ENCODE measurements around the gene MAGEB16.

Gene MAGEB16

DNA sequence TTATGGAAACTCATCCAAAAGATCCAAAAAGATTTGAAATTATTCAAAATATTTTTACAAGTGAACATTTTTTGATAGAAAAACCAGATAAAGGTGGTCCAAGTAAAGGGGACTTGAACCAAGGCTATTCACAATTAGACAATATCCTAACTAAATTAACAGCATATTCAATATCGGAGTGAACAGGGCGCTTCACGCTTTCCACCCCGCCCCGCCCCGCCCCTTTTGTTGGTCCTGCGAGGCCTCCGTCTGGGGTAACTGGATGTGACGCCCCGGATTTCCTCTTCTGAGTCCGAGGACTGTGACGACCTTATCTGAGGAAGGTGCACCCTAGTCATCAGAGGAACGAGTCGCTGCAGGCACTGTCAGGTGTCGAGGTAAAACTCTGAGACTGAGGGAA lies at the start of gene MAGEB16:
Gene MAGEB16 (plus strand): TSS at position 301 of the 400 bp plus-strand sequence. CDS start 3,855 bp downstream, outside the sequence.
- no peak for FAIRE-seq

GRCh38 chrX:35773958-35774564 lies 24.1 kb upstream of the MAGEB16 start:
- no peak for FAIRE-seq

DNA sequence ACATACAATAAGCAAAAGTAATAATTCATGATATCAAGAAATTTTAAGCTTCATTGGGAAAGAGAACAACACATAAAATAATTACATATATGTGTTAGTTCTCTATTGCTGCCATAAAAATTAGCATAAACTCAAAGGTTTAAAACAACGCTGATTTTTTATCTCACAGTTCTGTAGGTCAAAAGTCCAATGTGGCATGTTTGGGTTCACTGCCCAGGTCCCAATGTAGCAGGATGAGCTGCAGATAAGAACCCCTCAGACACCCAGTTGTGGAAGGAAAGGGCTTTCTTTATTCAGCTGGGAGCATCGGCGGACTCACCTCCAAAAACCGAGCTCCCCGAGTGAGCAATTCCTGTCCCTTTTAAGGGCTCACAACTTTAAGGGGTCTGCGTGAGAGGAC lies 13.1 kb upstream of the MAGEB16 start:
- no peak for FAIRE-seq

GRCh38 chrX:35786271-35786670 lies 11.9 kb upstream of the MAGEB16 start:
- no peak for FAIRE-seq

DNA sequence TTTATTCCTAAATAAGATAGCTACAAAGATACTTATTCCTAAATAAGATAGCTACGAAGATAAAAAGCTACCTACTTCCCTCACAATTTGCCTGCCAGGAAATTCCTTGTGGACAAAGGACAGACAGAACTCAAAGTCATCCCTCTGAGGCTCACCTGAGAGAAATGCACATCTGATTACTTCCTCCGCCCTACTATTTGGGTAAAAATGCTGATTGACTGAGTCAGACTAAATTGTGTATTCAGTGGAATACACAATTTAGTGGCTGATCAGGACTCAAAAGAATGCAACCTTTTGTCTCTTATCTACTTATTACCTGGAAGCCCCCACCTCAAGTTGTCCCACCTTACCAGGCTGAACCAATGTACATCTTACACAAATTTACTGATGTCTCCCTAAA lies 10.3 kb upstream of the MAGEB16 start:
- no peak for FAIRE-seq

- FAIRE-seq, result no peak
Observed at GRCh38 chrX:35800474-35800873, 2.3 kb downstream of the MAGEB16 start.

DNA sequence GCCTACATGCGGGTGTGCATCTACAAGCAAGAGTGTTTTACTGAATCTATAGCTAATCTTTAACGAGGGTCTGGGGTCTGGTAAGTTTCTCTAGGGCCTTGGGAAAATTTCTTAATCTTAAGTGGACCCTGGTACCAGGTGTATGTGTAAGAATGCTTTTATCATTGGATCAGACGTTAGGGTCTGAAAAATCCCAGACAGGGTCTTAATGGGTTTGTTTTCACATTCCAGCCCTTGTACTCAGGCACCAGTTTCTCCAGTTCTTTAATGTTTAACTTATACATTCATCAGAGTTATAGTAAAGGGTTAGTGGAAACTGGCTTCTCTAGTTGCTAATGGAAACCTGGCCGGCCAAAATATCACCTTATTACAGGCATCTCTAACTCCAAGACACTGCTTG lies 11.6 kb downstream of the MAGEB16 start:
- FAIRE-seq, result no peak

DNA sequence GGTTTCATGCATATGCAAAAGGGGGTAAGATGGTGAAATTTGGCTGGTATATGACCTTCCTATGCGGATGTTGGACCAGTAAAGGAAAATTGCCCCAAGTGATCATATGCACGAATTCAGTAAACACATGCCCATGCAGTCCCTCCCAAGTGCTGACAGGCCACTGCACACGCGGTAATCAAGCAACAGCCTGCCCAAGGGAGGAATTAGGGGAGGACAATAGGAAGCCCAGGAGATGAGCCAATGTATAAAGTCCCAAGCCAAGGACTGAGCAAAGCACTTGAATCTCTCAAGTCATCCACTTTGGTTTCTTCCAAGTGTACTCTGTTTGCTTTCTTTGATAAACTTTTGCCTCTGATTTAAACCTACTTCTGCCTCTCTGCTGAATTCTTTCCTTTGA lies 21.1 kb downstream of the MAGEB16 start:
- no peak for FAIRE-seq

DNA sequence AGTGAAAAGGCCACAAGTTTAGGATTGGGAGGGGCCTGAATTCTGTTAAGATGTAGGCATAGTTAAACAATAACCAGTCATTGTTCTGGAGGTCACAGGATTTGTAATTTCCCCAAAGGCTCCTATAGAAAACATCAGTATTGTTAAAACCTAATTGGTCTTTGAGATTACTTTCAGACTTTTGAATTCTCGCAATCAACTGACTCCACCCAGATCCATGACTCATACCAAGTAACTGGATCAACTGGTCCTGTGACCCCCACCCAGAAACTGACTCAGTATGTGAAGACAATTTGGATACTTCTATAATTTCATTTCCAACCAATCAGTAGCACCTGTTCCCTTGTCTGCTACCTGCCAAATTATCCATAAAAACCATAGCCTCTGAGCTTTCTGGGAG lies 28.4 kb downstream of the MAGEB16 start:
- peak; percentile 51 for FAIRE-seq

- FAIRE-seq, result no peak
Observed at GRCh38 chrX:35829501-35829900, 31.4 kb downstream of the MAGEB16 start.

- no peak for FAIRE-seq
Observed at GRCh38 chrX:35841872-35842271, 43.7 kb downstream of the MAGEB16 start.

DNA sequence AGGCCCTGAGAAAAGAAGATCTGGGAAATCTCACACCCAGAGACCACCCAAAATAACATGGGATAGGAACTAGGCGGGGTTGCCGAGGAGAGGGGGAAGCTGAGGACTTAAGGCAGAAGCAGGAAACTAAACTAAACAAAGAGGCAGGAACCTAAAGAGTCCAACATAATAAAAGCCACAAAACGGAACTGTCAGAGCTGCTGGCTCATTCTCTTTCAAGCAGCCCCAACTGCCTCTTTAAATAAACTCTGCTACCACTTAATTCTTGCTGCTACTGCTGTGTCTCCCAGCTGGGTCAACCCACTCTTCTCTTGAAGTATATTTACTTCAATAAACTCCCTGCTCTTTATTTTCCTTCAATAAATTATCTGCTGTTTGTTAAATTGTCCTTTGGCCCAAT lies 44.5 kb downstream of the MAGEB16 start:
- FAIRE-seq, result no peak

DNA sequence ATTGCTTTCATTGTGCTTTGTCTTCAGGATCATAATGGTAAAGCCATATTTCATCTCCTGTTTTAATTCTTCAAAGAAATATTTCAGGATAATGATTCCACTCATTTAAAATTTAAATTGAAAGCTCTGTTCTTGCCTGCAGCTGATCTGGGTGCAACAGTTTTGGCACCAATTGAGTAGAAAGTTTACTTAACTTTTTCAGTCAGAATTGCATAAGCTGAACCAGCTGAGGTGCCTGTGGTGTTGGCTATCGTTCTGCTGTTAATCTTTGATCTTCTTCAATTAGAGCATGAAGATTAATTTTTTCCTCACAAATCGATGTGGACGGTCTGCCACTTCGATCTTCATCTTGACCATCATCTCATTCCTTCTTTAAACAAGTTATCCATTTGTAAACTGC lies 49.6 kb downstream of the MAGEB16 start:
- FAIRE-seq, result no peak

Measured in endometrium (tissue), 2 donors.